GM23248 (cell line): ENCODE results near the gene ZCCHC24.

Source experiments
- EZH2 ChIP-seq: fragments of 200-600 bp; sonication (generic); IDR thresholded peaks from 2 replicates; pipeline ENCODE4 v1.6.1; 2018; ENCODE audit warnings: antibody characterized with exemption, mild to moderate bottlenecking; ENCODE audit not compliant: insufficient read depth, poor library complexity, severe bottlenecking
- EZH2phosphoT487 ChIP-seq: fragments of 200-600 bp; sonication (generic); IDR thresholded peaks from 2 replicates; pipeline ENCODE4 v1.6.1; 2018; ENCODE audit warnings: antibody characterized with exemption, moderate library complexity, mild to moderate bottlenecking, low read depth; ENCODE audit not compliant: insufficient read depth

- no peak for TF ChIP-seq EZH2phosphoT487
- TF ChIP-seq EZH2 = no peak
Observed at GRCh38 chr10:79487296-79488194, 42.1 kb upstream of the ZCCHC24 start.
